K562 (cell line): ENCODE data around the gene CTBP2. TPM values are rescaled to one million over a fixed set of nuclear protein-coding genes. Genes with fewer than 3 reads are reported as not detected.

Source experiments
- ATAC-seq: fragments of 200-7000 bp; cut with Tn5 transposase; 3 replicates; pipeline ENCODE4 v1.9.1; 2020; ENCODE audit warnings: moderate library complexity
- BruUV-seq: library from RNA; stranded (reverse); fragments of 400-500 nt; replicated peaks from 2 replicates; lab custom pipeline; 2021; lab: Mats Ljungman, UMichigan
- CTCF ChIA-PET: fragments of 300-600 bp; formaldehyde crosslinking; extraction: SDS; loops from one replicate; lab custom pipeline; 2021; ENCODE audit warnings: low intra/inter-chr PET ratio; lab: Yijun Ruan, JAX
- POLR2A ChIA-PET: fragments of 300-600, 350-650 bp; sonication (Branson Sonifier 250); formaldehyde crosslinking; extraction: SDS; loops from one replicate; lab custom pipeline; 2021; ENCODE audit warnings: antibody characterized with exemption, inconsistent platforms; lab: Yijun Ruan, JAX
- DNase-seq, 4 experiments: peaks; one replicate each; pipeline versions ENCODE4 v3.0.0 to v3.0.0-alpha.2; 2011 to 2018; ENCODE audit warnings: low spot score in 3 of 4, mixed read lengths in 3 of 4; ENCODE audit errors: extremely low read depth in 1 of 4
- FAIRE-seq: peaks from 2 replicates; lab custom pipeline; 2011; peaks lifted over from hg19 to GRCh38; lab: Jason Lieb, UNC
- H2AFZ ChIP-seq: 2 replicates; pipeline ENCODE4 v1.6.0; 2011; ENCODE audit warnings: low read depth, low read length, control low read depth, inconsistent platforms
- H3K27ac ChIP-seq: fragments of 200-600 bp; 3 replicates; pipeline ENCODE4 v1.8.0; 2011; ENCODE audit warnings: low read depth, mild to moderate bottlenecking, control low read depth, inconsistent platforms, low read length, moderate library complexity, mixed read lengths; ENCODE audit errors: extremely low read depth
- H3K27me3 ChIP-seq, 2 experiments: fragments of 300-600 bp in 1 of 2; 2 replicates in 1 of 2; 3 replicates in 1 of 2; pipeline versions ENCODE4 v1.6.0 to v1.8.0; 2011; ENCODE audit warnings: inconsistent platforms in 2 of 2, low read length in 2 of 2, mild to moderate bottlenecking in 1 of 2, mixed read lengths in 1 of 2, moderate library complexity in 1 of 2; ENCODE audit not compliant: control insufficient read depth in 2 of 2, insufficient read depth in 2 of 2
- H3K36me3 ChIP-seq: fragments of 300-600 bp; 3 replicates; pipeline ENCODE4 v1.8.0; 2011; ENCODE audit warnings: mild to moderate bottlenecking, low read length, inconsistent platforms; ENCODE audit not compliant: control insufficient read depth, insufficient read depth
- H3K4me1 ChIP-seq, 2 experiments: fragments of 200-600 bp in 1 of 2; replicated peaks in 1 of 2; 2 replicates in 1 of 2; 3 replicates in 1 of 2; pipeline versions ENCODE4 v1.5.1 to v1.8.0; 2011; ENCODE audit warnings: inconsistent platforms in 2 of 2, low read length in 2 of 2, mild to moderate bottlenecking in 1 of 2, mixed read lengths in 1 of 2, moderate library complexity in 1 of 2; ENCODE audit not compliant: control insufficient read depth in 2 of 2, insufficient read depth in 2 of 2
- H3K4me2 ChIP-seq: 2 replicates; pipeline ENCODE4 v1.6.1; 2011; ENCODE audit warnings: low read length, control low read depth, inconsistent platforms, mixed read lengths; ENCODE audit not compliant: insufficient read depth
- H3K4me3 ChIP-seq: fragments of 200-600 bp; sonication (generic), shearing (Covaris generic); 2 replicates; pipeline ENCODE4 v1.5.1; 2016; ENCODE audit warnings: control low read depth, inconsistent platforms
- H3K79me2 ChIP-seq: fragments of 200-600 bp; 3 replicates; pipeline ENCODE4 v1.8.0; 2011; ENCODE audit warnings: low read length, inconsistent platforms; ENCODE audit not compliant: control insufficient read depth, insufficient read depth
- H3K9ac ChIP-seq, 2 experiments: 2 replicates each; pipeline versions ENCODE4 v1.6.0 to v1.6.1; 2011; ENCODE audit warnings: low read depth in 2 of 2, low read length in 2 of 2, control low read depth in 1 of 2, inconsistent platforms in 1 of 2, mild to moderate bottlenecking in 1 of 2, mixed read lengths in 1 of 2; ENCODE audit not compliant: insufficient read depth in 1 of 2
- H3K9me1 ChIP-seq: one replicate; pipeline ENCODE4 v1.6.0; 2011; ENCODE audit warnings: inconsistent platforms, mild to moderate bottlenecking, low read length, moderate library complexity; ENCODE audit not compliant: control insufficient read depth, insufficient read depth
- H3K9me3 ChIP-seq: replicated peaks from 2 replicates; pipeline ENCODE4 v1.5.1; 2011; ENCODE audit warnings: low read depth, low read length, inconsistent platforms; ENCODE audit not compliant: control insufficient read depth, insufficient read depth
- H4K20me1 ChIP-seq: replicated peaks from 2 replicates; pipeline ENCODE4 v1.6.1; 2011; ENCODE audit warnings: low read length, inconsistent platforms, mixed read lengths; ENCODE audit not compliant: control insufficient read depth, insufficient read depth
- JUND ChIP-seq, 2 experiments: IDR thresholded peaks; 2 replicates in 1 of 2; 3 replicates in 1 of 2; pipeline ENCODE4 v1.6.1; 2011; ENCODE audit warnings: borderline replicate concordance in 2 of 2, low read depth in 2 of 2, low read length in 2 of 2, improper control_type of control experiment in 1 of 2, missing biosample characterization in 1 of 2, missing genetic modification characterization in 1 of 2, missing genetic modification reagents in 1 of 2
- KDM2B ChIP-seq: fragments of 250-450 bp; sonication (Bioruptor Pico); IDR thresholded peaks from 2 replicates; pipeline ENCODE4 v1.8.0; 2021; ENCODE audit warnings: mild to moderate bottlenecking, moderate library complexity
- KLF1 ChIP-seq: fragments of 450-650 bp; IDR thresholded peaks from 2 replicates; pipeline ENCODE4 v1.6.1; 2016; ENCODE audit warnings: missing genetic modification characterization, missing compliant biosample characterization
- MBD2 ChIP-seq: sonication (generic); IDR thresholded peaks from 2 replicates; pipeline ENCODE4 v1.6.1; 2016; ENCODE audit warnings: low read depth, borderline replicate concordance
- PYGO2 ChIP-seq: fragments of 450-650 bp; IDR thresholded peaks from 2 replicates; pipeline ENCODE4 v1.6.1; 2016; ENCODE audit warnings: mild to moderate bottlenecking, missing genetic modification characterization, moderate library complexity, missing compliant biosample characterization
- RFX1 ChIP-seq: fragments of 450-650 bp; IDR thresholded peaks from 2 replicates; pipeline ENCODE4 v1.6.1; 2016; ENCODE audit warnings: mild to moderate bottlenecking, moderate library complexity
- ZNF668 ChIP-seq: fragments of 250-450 bp; sonication (Bioruptor Pico); IDR thresholded peaks from 2 replicates; pipeline ENCODE4 v1.8.0; 2022; ENCODE audit warnings: mild to moderate bottlenecking, inconsistent platforms
- WGBS: fragments of 100-300 bp; shearing (Covaris generic); methylation state at CpG from one replicate; pipeline ENCODE4 v1.1.6; 2016; ENCODE audit warnings: low coverage, mixed read lengths; ENCODE audit not compliant: insufficient coverage; ENCODE audit errors: missing lambda C conversion rate; 5-methylcytosine and 5-hydroxymethylcytosine counted together
- in situ Hi-C: fragments of 300-500 bp; cut with MboI; formaldehyde crosslinking; loops from 4 replicates; pipeline ENCODE4 v1.15.0; 2018; ENCODE audit warnings: inconsistent platforms, mixed read lengths
- intact Hi-C: fragments of 100-400 bp; cut with micrococcal nuclease; formaldehyde crosslinking; loops from 2 replicates; pipeline ENCODE4 v1.14.2; 2022
- polyA plus RNA-seq, 8 experiments: library from polyadenylated mRNA; depleted of rRNA in 4 of 8; stranded (reverse) in 5 of 8; unstranded in 3 of 8; fragments of >200 nt; fragmentation: Nextera tagmentation in 2 of 8; fragmentation: Illumina TruSeq in 1 of 8; extraction: Ambion mirVana in 2 of 8; extraction: Trizol in 1 of 8; gene quantifications; 2 replicates each; pipeline versions ENCODE4 v1.2.1 to v1.2.3, GENCODE V29; 2011 to 2014; ENCODE audit warnings: inconsistent platforms in 1 of 8, missing spikeins in 1 of 8
- total RNA-seq, 7 experiments: library from RNA; depleted of rRNA in 6 of 7; stranded (reverse); fragments of >200 nt in 6 of 7; fragmentation: Illumina TruSeq in 2 of 7; extraction: Trizol in 2 of 7; gene quantifications; 2 replicates each; pipeline versions ENCODE4 v1.2.1 to v1.2.3, GENCODE V29; 2011 to 2021; ENCODE audit warnings: low replicate concordance in 1 of 7

Gene CTBP2
- total and polyA plus RNA-seq, 9 of the 15 experiments (the other 6 are each of a cell fraction or from before 2014, with no cell fraction given), result 1.3 to 8.8 (median 5.1) TPM

DNA sequence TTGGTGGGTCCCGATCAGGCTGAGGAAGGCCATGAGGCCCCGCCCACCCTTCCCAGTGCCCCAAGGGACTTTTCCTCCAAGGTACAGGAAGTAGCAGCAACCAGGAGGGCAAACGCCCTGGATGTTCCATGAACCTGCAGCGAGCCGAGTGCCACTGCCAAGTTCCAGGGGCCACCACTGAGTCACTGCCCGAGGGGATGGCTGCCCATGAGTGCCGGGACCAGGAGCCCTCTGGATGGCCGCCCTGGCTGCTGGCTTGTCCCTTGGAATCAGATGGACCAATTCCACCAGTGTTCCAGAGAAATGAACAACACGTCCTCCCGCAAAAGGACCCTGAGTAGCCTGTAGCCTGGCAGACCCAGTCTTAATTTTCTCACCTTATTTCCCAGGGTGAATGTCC lies 144.2 kb downstream of the CTBP2 start:
- BruUV-seq, result no TSS peak
- no peak overlapping the region for H3K4me2 ChIP-seq
- no peaks in the 10 kb centered on the region for H3K79me2 ChIP-seq
- no peak overlapping the region for H3K27ac ChIP-seq
- H3K9me1 ChIP-seq, result no peaks in the 10 kb centered on the region
- no peaks in the 10 kb centered on the region for H3K4me1 ChIP-seq
- H2AFZ ChIP-seq, result no peak overlapping the region
- no peaks in the 10 kb centered on the region for H4K20me1 ChIP-seq
- no peaks in the 10 kb centered on the region for H3K27me3 ChIP-seq
- H3K9me3 ChIP-seq, result no peaks in the 10 kb centered on the region
- WGBS, result no CpG with 5 or more reads among the region's 10 CpGs
- in situ Hi-C loops (no loop called here), intact Hi-C loops (no loop called here)
- no peaks in the 10 kb centered on the region for H3K36me3 ChIP-seq
- no peak overlapping the region for H3K9ac ChIP-seq
- no peak for FAIRE-seq
- CTCF ChIA-PET, result no interaction called here
- TF ChIP-seq JUND (IDR thresholded peaks at IDR 0.05; ENCODE audit: borderline replicate concordance, low read depth, low read length), result no peak
- TF ChIP-seq JUND (tag; IDR thresholded peaks at IDR 0.05; ENCODE audit: borderline replicate concordance, low read depth, low read length), result no peak
- TF ChIP-seq MBD2, result no peak
- no peak for TF ChIP-seq KLF1 (tag)
- TF ChIP-seq RFX1, result no peak
- no peak for TF ChIP-seq PYGO2 (tag)
- TF ChIP-seq KDM2B (CRISPR knock-in tag), result no peak
- no peak for TF ChIP-seq ZNF668 (CRISPR knock-in tag)
- POLR2A ChIA-PET, result no interaction called here
- DNase-seq, result no peak
- ATAC-seq, result no peak
- H3K4me3 ChIP-seq, result no peak overlapping the region
